Stimulated activated memory B cell treated with anti-CD40 and anti-IgM and Interleukin-4, amounts not matched to agents 10 μg/mL and 1 μg/mL and 100 μg/mL, for 72 hours (primary cell): ENCODE results near the gene PARD3.
"Not testable (repeated sequence)": the region's sequence is repeated elsewhere in the genome, so short reads cannot be mapped to it uniquely, and the experiment has no call there.

Source experiments
- ATAC-seq: fragments of 150-1000 bp; cut with Tn5 transposase; 2 replicates; pipeline ENCODE4 v1.10.0; 2021
- H3K27ac Mint-ChIP-seq: one replicate; pipeline ENCODE4 v1.8.0; 2022; ENCODE audit warnings: mild to moderate bottlenecking, mixed read lengths
- H3K27me3 Mint-ChIP-seq: one replicate; pipeline ENCODE4 v1.8.0; 2022; ENCODE audit warnings: mixed read lengths
- H3K36me3 Mint-ChIP-seq: one replicate; pipeline ENCODE4 v1.8.0; 2022; ENCODE audit warnings: mixed read lengths
- H3K4me1 Mint-ChIP-seq: one replicate; pipeline ENCODE4 v1.8.0; 2022; ENCODE audit warnings: mixed read lengths
- H3K4me3 Mint-ChIP-seq: one replicate; pipeline ENCODE4 v1.8.0; 2022; ENCODE audit warnings: mild to moderate bottlenecking, moderate library complexity, mixed read lengths
- H3K9me3 Mint-ChIP-seq: one replicate; pipeline ENCODE4 v1.8.0; 2022; ENCODE audit warnings: mixed read lengths

PARD3 gene

GRCh38 chr10:34432589-34432988 is 382.5 kb downstream of the PARD3 start:
- H3K9me3 Mint-ChIP-seq = no peaks in the 10 kb centered on the region
- H3K36me3 Mint-ChIP-seq = no peaks in the 10 kb centered on the region
- no peak for ATAC-seq
- no peaks in the 10 kb centered on the region for H3K4me1 Mint-ChIP-seq
- no peak overlapping the region for H3K27ac Mint-ChIP-seq
- H3K4me3 Mint-ChIP-seq = no peak overlapping the region
- no peaks in the 10 kb centered on the region for H3K27me3 Mint-ChIP-seq

- H3K27me3 Mint-ChIP-seq = no peaks in the 10 kb centered on the region
- no peak for ATAC-seq
- no peaks in the 10 kb centered on the region for H3K9me3 Mint-ChIP-seq
- no peaks in the 10 kb centered on the region for H3K4me1 Mint-ChIP-seq
- H3K27ac Mint-ChIP-seq = no peak overlapping the region
- no peak overlapping the region for H3K4me3 Mint-ChIP-seq
- H3K36me3 Mint-ChIP-seq = no peaks in the 10 kb centered on the region
Observed at GRCh38 chr10:34430685-34431084, 384.4 kb downstream of the PARD3 start.

- no peak overlapping the region for H3K4me3 Mint-ChIP-seq
- no peaks in the 10 kb centered on the region for H3K9me3 Mint-ChIP-seq
- H3K27ac Mint-ChIP-seq = no peak overlapping the region
- no peaks in the 10 kb centered on the region for H3K36me3 Mint-ChIP-seq
- no peak for ATAC-seq
- no peaks in the 10 kb centered on the region for H3K4me1 Mint-ChIP-seq
- no peaks in the 10 kb centered on the region for H3K27me3 Mint-ChIP-seq
Observed at GRCh38 chr10:34428501-34428900, 386.6 kb downstream of the PARD3 start.

GRCh38 chr10:34427911-34428216 is 387.2 kb downstream of the PARD3 start:
- Mint-ChIP-seq H3K27ac (no peak overlapping the region), H3K9me3 (no peaks in the 10 kb centered on the region)
- ATAC-seq = no peak

GRCh38 chr10:34427158-34427910 is 387.8 kb downstream of the PARD3 start:
- ATAC-seq = not testable (repeated sequence)

More at GRCh38 chr10:34427911-34428216, 387.2 kb downstream of the PARD3 start:
- Mint-ChIP-seq H3K4me3 (no peak overlapping the region), H3K4me1 (no peaks in the 10 kb centered on the region), H3K27me3 (no peaks in the 10 kb centered on the region), H3K36me3 (no peaks in the 10 kb centered on the region)

GRCh38 chr10:34426538-34427157 is 388.4 kb downstream of the PARD3 start:
- not testable (repeated sequence) for H3K9me3 Mint-ChIP-seq, H3K36me3 Mint-ChIP-seq, H3K27me3 Mint-ChIP-seq, H3K27ac Mint-ChIP-seq, H3K4me3 Mint-ChIP-seq, ATAC-seq, H3K4me1 Mint-ChIP-seq

More at GRCh38 chr10:34427158-34427910, 387.8 kb downstream of the PARD3 start:
- H3K4me3 Mint-ChIP-seq, H3K4me1 Mint-ChIP-seq, H3K9me3 Mint-ChIP-seq, H3K27ac Mint-ChIP-seq, H3K27me3 Mint-ChIP-seq, H3K36me3 Mint-ChIP-seq: not testable (repeated sequence)

GRCh38 chr10:34426041-34426440 is 389.1 kb downstream of the PARD3 start:
- Mint-ChIP-seq H3K27ac (no peak overlapping the region), H3K9me3 (no peaks in the 10 kb centered on the region), H3K4me1 (no peaks in the 10 kb centered on the region), H3K27me3 (no peaks in the 10 kb centered on the region), H3K36me3 (no peaks in the 10 kb centered on the region), H3K4me3 (no peak overlapping the region)
- ATAC-seq = no peak

GRCh38 chr10:34423673-34424625 is 391.1 kb downstream of the PARD3 start:
- ATAC-seq = no peak
- no peaks in the 10 kb centered on the region for H3K9me3 Mint-ChIP-seq
- H3K27ac Mint-ChIP-seq = no peak overlapping the region
- no peaks in the 10 kb centered on the region for H3K36me3 Mint-ChIP-seq
- H3K4me1 Mint-ChIP-seq = no peaks in the 10 kb centered on the region
- no peaks in the 10 kb centered on the region for H3K27me3 Mint-ChIP-seq
- no peak overlapping the region for H3K4me3 Mint-ChIP-seq

- Mint-ChIP-seq H3K36me3 (no peaks in the 10 kb centered on the region), H3K27me3 (no peaks in the 10 kb centered on the region), H3K4me3 (no peak overlapping the region), H3K4me1 (no peaks in the 10 kb centered on the region), H3K9me3 (no peaks in the 10 kb centered on the region), H3K27ac (no peak overlapping the region)
- no peak for ATAC-seq
Observed at GRCh38 chr10:34420795-34421194, 394.3 kb downstream of the PARD3 start.

- ATAC-seq = no peak
- Mint-ChIP-seq H3K4me3 (no peak overlapping the region), H3K27ac (no peak overlapping the region), H3K4me1 (no peaks in the 10 kb centered on the region), H3K9me3 (no peaks in the 10 kb centered on the region), H3K27me3 (no peaks in the 10 kb centered on the region), H3K36me3 (no peaks in the 10 kb centered on the region)
Observed at GRCh38 chr10:34420273-34420672, 394.8 kb downstream of the PARD3 start.

GRCh38 chr10:34415039-34415438 is 400.1 kb downstream of the PARD3 start:
- no peaks in the 10 kb centered on the region for H3K36me3 Mint-ChIP-seq
- ATAC-seq = no peak
- H3K4me1 Mint-ChIP-seq = no peaks in the 10 kb centered on the region
- H3K4me3 Mint-ChIP-seq = no peak overlapping the region
- H3K27me3 Mint-ChIP-seq = no peaks in the 10 kb centered on the region
- H3K27ac Mint-ChIP-seq = no peak overlapping the region
- H3K9me3 Mint-ChIP-seq = no peaks in the 10 kb centered on the region

- no peak overlapping the region for H3K27ac Mint-ChIP-seq
- ATAC-seq = no peak
- no peaks in the 10 kb centered on the region for H3K27me3 Mint-ChIP-seq
- H3K36me3 Mint-ChIP-seq = no peaks in the 10 kb centered on the region
- no peak overlapping the region for H3K4me3 Mint-ChIP-seq
- no peaks in the 10 kb centered on the region for H3K9me3 Mint-ChIP-seq
- no peaks in the 10 kb centered on the region for H3K4me1 Mint-ChIP-seq
Observed at GRCh38 chr10:34413756-34414587, 401.1 kb downstream of the PARD3 start.

GRCh38 chr10:34413214-34413613 is 401.9 kb downstream of the PARD3 start:
- no peak overlapping the region for H3K4me3 Mint-ChIP-seq
- H3K27me3 Mint-ChIP-seq = no peaks in the 10 kb centered on the region
- H3K4me1 Mint-ChIP-seq = no peaks in the 10 kb centered on the region
- H3K27ac Mint-ChIP-seq = no peak overlapping the region
- ATAC-seq = no peak
- no peaks in the 10 kb centered on the region for H3K36me3 Mint-ChIP-seq
- H3K9me3 Mint-ChIP-seq = no peaks in the 10 kb centered on the region

- Mint-ChIP-seq H3K36me3 (no peaks in the 10 kb centered on the region), H3K4me3 (no peak overlapping the region), H3K27ac (no peak overlapping the region), H3K4me1 (no peaks in the 10 kb centered on the region), H3K27me3 (no peaks in the 10 kb centered on the region), H3K9me3 (no peaks in the 10 kb centered on the region)
- no peak for ATAC-seq
Observed at GRCh38 chr10:34408956-34409355, 406.1 kb downstream of the PARD3 start.

GRCh38 chr10:34408381-34408780 is 406.7 kb downstream of the PARD3 start:
- no peak overlapping the region for H3K27ac Mint-ChIP-seq
- no peak for ATAC-seq
- no peaks in the 10 kb centered on the region for H3K27me3 Mint-ChIP-seq
- H3K36me3 Mint-ChIP-seq = no peaks in the 10 kb centered on the region
- H3K9me3 Mint-ChIP-seq = no peaks in the 10 kb centered on the region
- H3K4me3 Mint-ChIP-seq = no peak overlapping the region
- no peaks in the 10 kb centered on the region for H3K4me1 Mint-ChIP-seq
